Liver (tissue), 9 donors: ENCODE data around the gene PPIL4. TPM values are rescaled to one million over a fixed set of nuclear protein-coding genes. Genes with fewer than 3 reads are reported as not detected.

Experiments used
- DNase-seq: peaks from one replicate; pipeline ENCODE4 v3.0.0-alpha.2; 2017; ENCODE audit warnings: low spot score
- H3K27ac ChIP-seq, 2 donors: one replicate each; pipeline ENCODE4 v1.7.0; 2013; ENCODE audit warnings: inconsistent platforms in 2 of 2, low read length in 2 of 2, control low read depth in 1 of 2, low read depth in 1 of 2, mild to moderate bottlenecking in 1 of 2
- H3K27me3 ChIP-seq, 4 donors: one replicate each; pipeline versions ENCODE4 v1.6.1 to v1.7.0; 2013; ENCODE audit warnings: low read length in 3 of 4, inconsistent platforms in 1 of 4, mild to moderate bottlenecking in 1 of 4, moderate library complexity in 1 of 4; ENCODE audit not compliant: control insufficient read depth in 4 of 4, insufficient read depth in 4 of 4
- H3K36me3 ChIP-seq, 4 donors: one replicate each; pipeline versions ENCODE4 v1.6.1 to v1.7.0; 2013; ENCODE audit warnings: low read length in 3 of 4, mild to moderate bottlenecking in 3 of 4, low read depth in 1 of 4, moderate library complexity in 1 of 4; ENCODE audit not compliant: control insufficient read depth in 4 of 4, insufficient read depth in 3 of 4
- H3K4me1 ChIP-seq, 4 donors: one replicate each; pipeline versions ENCODE4 v1.6.1 to v1.7.0; 2013; ENCODE audit warnings: low read length in 3 of 4, mild to moderate bottlenecking in 3 of 4, moderate library complexity in 1 of 4; ENCODE audit not compliant: control insufficient read depth in 4 of 4, insufficient read depth in 4 of 4
- H3K4me3 ChIP-seq, 3 donors: one replicate each; pipeline versions ENCODE4 v1.6.1 to v1.7.0; 2013; ENCODE audit warnings: low read length in 3 of 3, control low read depth in 1 of 3, low read depth in 1 of 3, mild to moderate bottlenecking in 1 of 3
- H3K9ac ChIP-seq, 2 donors: one replicate each; pipeline ENCODE4 v1.7.0; 2013; ENCODE audit warnings: low read length in 2 of 2, mild to moderate bottlenecking in 2 of 2, moderate library complexity in 2 of 2, control low read depth in 1 of 2, low read depth in 1 of 2
- H3K9me3 ChIP-seq, 4 donors: one replicate each; pipeline versions ENCODE4 v1.6.1 to v1.7.0; 2013; ENCODE audit warnings: low read length in 3 of 4; ENCODE audit not compliant: control insufficient read depth in 4 of 4
- CTCF ChIP-seq: fragments of 150-350 bp; IDR thresholded peaks from 2 replicates; pipeline ENCODE4 v1.5.1; 2017; ENCODE audit warnings: improper control_type of control experiment, low read depth, low read length; ENCODE audit not compliant: missing input control
- EGR1 ChIP-seq, 2 donors: IDR thresholded peaks; 2 replicates each; pipeline ENCODE4 v1.6.1; 2016 to 2018; ENCODE audit warnings: antibody characterized with exemption in 2 of 2, low read depth in 2 of 2
- GABPA ChIP-seq, 2 donors: IDR thresholded peaks in 1 of 2; conservative IDR thresholded peaks in 1 of 2; 2 replicates each; pipeline ENCODE4 v1.6.1; 2016; ENCODE audit warnings: antibody characterized with exemption in 2 of 2, mild to moderate bottlenecking in 1 of 2, moderate library complexity in 1 of 2
- HNF4A ChIP-seq, 2 donors: conservative IDR thresholded peaks; 2 replicates each; pipeline ENCODE4 v1.6.1; 2016; ENCODE audit warnings: antibody characterized with exemption in 2 of 2, mild to moderate bottlenecking in 2 of 2
- HNF4G ChIP-seq: IDR thresholded peaks from 2 replicates; pipeline ENCODE4 v1.6.1; 2016; ENCODE audit warnings: antibody characterized with exemption
- NR2F2 ChIP-seq: IDR thresholded peaks from 2 replicates; pipeline ENCODE4 v1.6.1; 2016; ENCODE audit warnings: antibody characterized with exemption
- RAD21 ChIP-seq, 2 donors: IDR thresholded peaks; 2 replicates each; pipeline ENCODE4 v1.6.1; 2016; ENCODE audit warnings: antibody characterized with exemption in 2 of 2, mild to moderate bottlenecking in 2 of 2
- REST ChIP-seq: IDR thresholded peaks from 2 replicates; pipeline ENCODE4 v1.6.1; 2016; ENCODE audit warnings: antibody characterized with exemption, mild to moderate bottlenecking
- SP1 ChIP-seq: IDR thresholded peaks from 2 replicates; pipeline ENCODE4 v1.6.1; 2018; ENCODE audit warnings: antibody characterized with exemption, mild to moderate bottlenecking
- TAF1 ChIP-seq: conservative IDR thresholded peaks from 2 replicates; pipeline ENCODE4 v1.6.1; 2016; ENCODE audit warnings: antibody characterized with exemption, mild to moderate bottlenecking
- ZBTB33 ChIP-seq: IDR thresholded peaks from 2 replicates; pipeline ENCODE4 v1.6.1; 2016; ENCODE audit warnings: antibody characterized with exemption
- WGBS: extraction: QIAGEN DNeasy Blood & Tissue Kit; methylation state at CpG from one replicate; pipeline ENCODE4 v1.1.7; 2013; 5-methylcytosine and 5-hydroxymethylcytosine counted together
- polyA plus RNA-seq, 2 donors: library from polyadenylated mRNA; stranded (reverse) in 1 of 2; unstranded in 1 of 2; fragments of 200-250 nt in 1 of 2; fragments of >200 nt in 1 of 2; fragmentation: Nextera tagmentation in 1 of 2; extraction: Ambion mirVana in 1 of 2; gene quantifications; one replicate each; pipeline versions ENCODE4 v1.2.1 to v1.2.3, GENCODE V29; 2013 to 2015
- total RNA-seq, 2 donors: library from RNA; depleted of rRNA; stranded (reverse); fragments of >200 nt; gene quantifications; one replicate each; pipeline ENCODE4 v1.2.3, GENCODE V29; 2014
- donor health status: healthy.
- donor health status: healthy.
- donor health status: healthy.
- donor health status: healthy.
- donor health status: healthy.

PPIL4 gene
- total and polyA plus RNA-seq, 4 donors, result 6.4 to 13.1 (median 9.6) TPM

- Histone ChIP-seq H3K27ac (no peak overlapping the region), H3K4me1 (no peaks in the 10 kb centered on the region), H3K9ac (no peak overlapping the region), H3K4me3 (no peak overlapping the region), H3K27me3 (no peaks in the 10 kb centered on the region), H3K36me3 (no peaks in the 10 kb centered on the region), H3K9me3 (no peaks in the 10 kb centered on the region)
- TF ChIP-seq NR2F2 (no peak), ZBTB33 (no peak), EGR1 (IDR thresholded peaks at IDR 0.05; ENCODE audit: low read depth in 2 of 2) (no peak), SP1 (no peak), HNF4A (conservative IDR thresholded peaks at IDR 0.05) (no peak), TAF1 (no peak), RAD21 (IDR thresholded peaks at IDR 0.05) (no peak), CTCF (no peak), GABPA (IDR thresholded peaks at IDR 0.05 in 1 of 2, conservative IDR thresholded peaks at IDR 0.05 in 1 of 2) (no peak)
- DNase-seq, result no peak
- WGBS, result 78% methylated on average over 6 of the region's 6 CpGs
Observed at GRCh38 chr6:149476789-149477455, 68.9 kb downstream of the PPIL4 start.

- no peak for DNase-seq
- Histone ChIP-seq H3K36me3 (no peaks in the 10 kb centered on the region), H3K4me3 (no peak overlapping the region), H3K27ac (no peak overlapping the region), H3K27me3 (no peaks in the 10 kb centered on the region), H3K9me3 (no peaks in the 10 kb centered on the region), H3K9ac (no peak overlapping the region), H3K4me1 (no peaks in the 10 kb centered on the region)
- TF ChIP-seq REST (no peak), HNF4G (no peak)
- WGBS, result 87% methylated on average over 30 of the region's 30 CpGs
Observed at GRCh38 chr6:149474108-149474935, 71.5 kb downstream of the PPIL4 start.
